H1 (cell line): Measurements from ENCODE around the gene RECK. TPM values are rescaled to one million over a fixed set of nuclear protein-coding genes. Genes with fewer than 3 reads are reported as not detected.

Experiments used
- CTCF ChIA-PET: fragments of 300-600 bp; sonication (Branson Sonifier 250); formaldehyde crosslinking; loops from one replicate; lab custom pipeline; 2021; ENCODE audit not compliant: partially characterized antibody; lab: Charles Lee
- POLR2A ChIA-PET: fragments of 300-600 bp; sonication (Branson Sonifier 250); formaldehyde crosslinking; loops from one replicate; lab custom pipeline; 2021; ENCODE audit warnings: inconsistent platforms; ENCODE audit not compliant: partially characterized antibody; lab: Charles Lee
- DNase-seq, 2 experiments: peaks; one replicate each; pipeline versions ENCODE4 v3.0.0 to v3.0.0-alpha.2; 2010 to 2022; ENCODE audit warnings: low spot score in 2 of 2, low read depth in 1 of 2, mixed read lengths in 1 of 2
- FAIRE-seq: peaks from 2 replicates; lab custom pipeline; 2011; peaks lifted over from hg19 to GRCh38; lab: Jason Lieb, UNC
- H2AFZ ChIP-seq: 2 replicates; pipeline ENCODE4 v1.8.1; 2012; ENCODE audit warnings: low read length, inconsistent platforms
- H2AK5ac ChIP-seq: 2 replicates; pipeline ENCODE4 v1.6.1; 2013; ENCODE audit warnings: low read depth, low read length
- H2BK120ac ChIP-seq: replicated peaks from 2 replicates; pipeline ENCODE3; 2013; ENCODE audit warnings: low read depth, low read length, inconsistent platforms
- H2BK12ac ChIP-seq: 2 replicates; pipeline ENCODE4 v1.6.1; 2013; ENCODE audit warnings: low read depth, low read length
- H2BK15ac ChIP-seq: 2 replicates; pipeline ENCODE4 v1.6.1; 2013; ENCODE audit warnings: low read length
- H2BK20ac ChIP-seq: 2 replicates; pipeline ENCODE4 v1.6.1; 2013; ENCODE audit warnings: low read length
- H2BK5ac ChIP-seq: 2 replicates; pipeline ENCODE4 v1.6.1; 2013; ENCODE audit warnings: low read depth, low read length
- H3K14ac ChIP-seq: 2 replicates; pipeline ENCODE4 v1.6.1; 2013; ENCODE audit warnings: inconsistent platforms; ENCODE audit not compliant: insufficient read length
- H3K18ac ChIP-seq: 2 replicates; pipeline ENCODE4 v1.6.1; 2013; ENCODE audit warnings: low read length; ENCODE audit errors: extremely low read depth
- H3K23ac ChIP-seq: 2 replicates; pipeline ENCODE4 v1.6.1; 2013; ENCODE audit warnings: inconsistent platforms; ENCODE audit not compliant: insufficient read length
- H3K23me2 ChIP-seq: 2 replicates; pipeline ENCODE4 v1.6.1; 2013; ENCODE audit warnings: low read depth, low read length
- H3K27ac ChIP-seq: 2 replicates; pipeline ENCODE4 v1.6.1; 2011; ENCODE audit warnings: low read depth, low read length, inconsistent platforms
- H3K27me3 ChIP-seq, 4 experiments: replicated peaks in 1 of 4; 1 replicate in 1 of 4; 2 replicates in 3 of 4; pipeline versions ENCODE4 v1.6.1 to v1.8.1; 2011 to 2013; ENCODE audit warnings: low read length in 3 of 4, mild to moderate bottlenecking in 3 of 4, inconsistent platforms in 2 of 4, mixed read lengths in 2 of 4, moderate library complexity in 1 of 4; ENCODE audit not compliant: control insufficient read depth in 3 of 4, insufficient read depth in 3 of 4; ENCODE audit errors: extremely low read depth in 1 of 4
- H3K36me3 ChIP-seq, 4 experiments: 2 replicates each; pipeline versions ENCODE4 v1.6.1 to v1.8.1; 2011 to 2013; ENCODE audit warnings: mild to moderate bottlenecking in 4 of 4, low read length in 3 of 4, moderate library complexity in 2 of 4, control low read depth in 1 of 4, inconsistent platforms in 1 of 4; ENCODE audit not compliant: insufficient read depth in 4 of 4, control insufficient read depth in 2 of 4
- H3K4ac ChIP-seq: replicated peaks from 2 replicates; pipeline ENCODE3; 2013; ENCODE audit warnings: low read length, low read depth, mixed read lengths, inconsistent platforms; ENCODE audit not compliant: insufficient read length
- H3K4me1 ChIP-seq, 4 experiments: replicated peaks in 1 of 4; 1 replicate in 1 of 4; 2 replicates in 3 of 4; pipeline versions ENCODE4 v1.6.1 to v1.8.1; 2011 to 2013; ENCODE audit warnings: low read length in 3 of 4, inconsistent platforms in 2 of 4, mixed read lengths in 1 of 4; ENCODE audit not compliant: insufficient read depth in 4 of 4, control insufficient read depth in 3 of 4
- H3K4me2 ChIP-seq, 2 experiments: 2 replicates each; pipeline versions ENCODE4 v1.6.1 to v1.8.1; 2011 to 2013; ENCODE audit warnings: low read depth in 2 of 2, low read length in 2 of 2, control low read depth in 1 of 2, inconsistent platforms in 1 of 2, mild to moderate bottlenecking in 1 of 2; ENCODE audit not compliant: insufficient read depth in 1 of 2
- H3K4me3 ChIP-seq, 4 experiments: fragments of 200-600, 300-600 bp in 1 of 4; sonication (generic), shearing (Covaris generic), sonication (Bioruptor Twin) in 1 of 4; 2 replicates each; pipeline versions ENCODE4 v1.5.1 to v1.8.1; 2011 to 2016; ENCODE audit warnings: low read length in 4 of 4, low read depth in 3 of 4, control low read depth in 2 of 4, inconsistent platforms in 2 of 4, mild to moderate bottlenecking in 2 of 4, mixed read lengths in 1 of 4, moderate library complexity in 1 of 4; ENCODE audit not compliant: insufficient read depth in 2 of 4; ENCODE audit errors: extremely low read depth in 1 of 4
- H3K56ac ChIP-seq: replicated peaks from 2 replicates; pipeline ENCODE3; 2013; ENCODE audit warnings: low read depth, mild to moderate bottlenecking, mixed read lengths, low read length, inconsistent platforms; ENCODE audit not compliant: insufficient read length
- H3K79me1 ChIP-seq: 2 replicates; pipeline ENCODE4 v1.6.1; 2013; ENCODE audit warnings: low read depth, low read length, control low read depth
- H3K79me2 ChIP-seq, 2 experiments: 2 replicates each; pipeline versions ENCODE4 v1.6.1 to v1.8.1; 2012 to 2013; ENCODE audit warnings: low read length in 2 of 2, mild to moderate bottlenecking in 2 of 2, inconsistent platforms in 1 of 2; ENCODE audit not compliant: insufficient read depth in 2 of 2, control insufficient read depth in 1 of 2
- H3K9ac ChIP-seq, 4 experiments: replicated peaks in 1 of 4; 1 replicate in 1 of 4; 2 replicates in 3 of 4; pipeline versions ENCODE4 v1.6.1 to v1.8.1; 2011 to 2013; ENCODE audit warnings: low read depth in 3 of 4, low read length in 3 of 4, control low read depth in 2 of 4, mild to moderate bottlenecking in 2 of 4, moderate library complexity in 2 of 4, inconsistent platforms in 1 of 4; ENCODE audit errors: extremely low read depth in 1 of 4
- H3K9me3 ChIP-seq, 2 experiments: 2 replicates each; pipeline versions ENCODE4 v1.6.1 to v1.8.1; 2012 to 2013; ENCODE audit warnings: mild to moderate bottlenecking in 2 of 2, moderate library complexity in 2 of 2, control low read depth in 1 of 2, inconsistent platforms in 1 of 2, low read depth in 1 of 2, low read length in 1 of 2, mixed read lengths in 1 of 2; ENCODE audit not compliant: insufficient read depth in 2 of 2
- H4K20me1 ChIP-seq, 2 experiments: replicated peaks in 1 of 2; 2 replicates each; pipeline versions ENCODE3 to v1.8.1; 2011 to 2013; ENCODE audit warnings: inconsistent platforms in 2 of 2, low read length in 2 of 2, mild to moderate bottlenecking in 1 of 2; ENCODE audit not compliant: insufficient read depth in 2 of 2, control insufficient read depth in 1 of 2
- H4K5ac ChIP-seq: 2 replicates; pipeline ENCODE4 v1.6.1; 2013; ENCODE audit warnings: low read length, low read depth, mixed read lengths, inconsistent platforms; ENCODE audit not compliant: insufficient read length
- H4K8ac ChIP-seq: 2 replicates; pipeline ENCODE4 v1.8.0; 2013; ENCODE audit warnings: mild to moderate bottlenecking, moderate library complexity, low read length, inconsistent platforms; ENCODE audit not compliant: insufficient read depth; ENCODE audit errors: extremely low read depth
- H4K91ac ChIP-seq: replicated peaks from 2 replicates; pipeline ENCODE3; 2013; ENCODE audit warnings: low read length, mixed read lengths, inconsistent platforms; ENCODE audit not compliant: insufficient read length
- ASH2L ChIP-seq: fragments of 200-600, 300-600 bp; sonication (generic); IDR thresholded peaks from one replicate; pipeline ENCODE4 v1.7.1; 2017; ENCODE audit warnings: low read length
- BCL11A ChIP-seq, 2 experiments: IDR thresholded peaks; one replicate each; pipeline ENCODE4 v1.6.1; 2011; ENCODE audit warnings: low read depth in 2 of 2, low read length in 2 of 2, mild to moderate bottlenecking in 2 of 2
- BRCA1 ChIP-seq: IDR thresholded peaks from 2 replicates; pipeline ENCODE4 v1.6.1; 2012; ENCODE audit warnings: low read depth, low read length, improper control_type of control experiment
- CBX5 ChIP-seq: fragments of 300-800, 300-1000 bp; sonication (generic); IDR thresholded peaks from 2 replicates; pipeline ENCODE4 v1.7.1; 2016; ENCODE audit warnings: antibody characterized with exemption, low read length, low read depth
- CHD2 ChIP-seq: IDR thresholded peaks from 2 replicates; pipeline ENCODE4 v1.6.1; 2012; ENCODE audit warnings: low read length, improper control_type of control experiment
- EGR1 ChIP-seq: IDR thresholded peaks from 2 replicates; pipeline ENCODE4 v1.6.1; 2011; ENCODE audit warnings: low read depth, low read length, borderline replicate concordance
- FOSL1 ChIP-seq: IDR thresholded peaks from 2 replicates; pipeline ENCODE4 v1.6.1; 2011; ENCODE audit warnings: mild to moderate bottlenecking, low read depth, low read length, moderate library complexity; ENCODE audit not compliant: insufficient read depth
- JUND ChIP-seq: IDR thresholded peaks from 2 replicates; pipeline ENCODE4 v1.6.1; 2011; ENCODE audit warnings: mild to moderate bottlenecking, improper control_type of control experiment, low read length
- KDM5A ChIP-seq: fragments of 200-600 bp; IDR thresholded peaks from 2 replicates; pipeline ENCODE4 v1.7.1; 2012; ENCODE audit warnings: mild to moderate bottlenecking, low read length, inconsistent platforms, mixed read lengths
- SIN3A ChIP-seq, 2 experiments: IDR thresholded peaks in 1 of 2; conservative IDR thresholded peaks in 1 of 2; 2 replicates each; pipeline ENCODE4 v1.6.1; 2011 to 2012; ENCODE audit warnings: low read length in 2 of 2, improper control_type of control experiment in 1 of 2, low read depth in 1 of 2, mild to moderate bottlenecking in 1 of 2
- SP2 ChIP-seq: IDR thresholded peaks from 2 replicates; pipeline ENCODE4 v1.6.1; 2012; ENCODE audit warnings: mild to moderate bottlenecking, low read length, inconsistent platforms
- SP4 ChIP-seq: IDR thresholded peaks from 2 replicates; pipeline ENCODE4 v1.6.1; 2012; ENCODE audit warnings: low read length, inconsistent platforms
- TAF7 ChIP-seq: optimal IDR thresholded peaks from 2 replicates; pipeline ENCODE3; 2011; ENCODE audit warnings: low read depth, mild to moderate bottlenecking, inconsistent platforms, low read length, moderate library complexity, borderline replicate concordance
- YY1 ChIP-seq: IDR thresholded peaks from 2 replicates; pipeline ENCODE4 v1.6.1; 2011; ENCODE audit warnings: low read depth, mild to moderate bottlenecking, low read length
- WGBS, 2 experiments: shearing (Covaris generic) in 1 of 2; methylation state at CpG; one replicate each; pipeline versions ENCODE4 v1.1.6 to v1.1.7; 2013 to 2015; ENCODE audit warnings: low lambda C conversion rate in 2 of 2, mixed read lengths in 2 of 2, inconsistent platforms in 1 of 2, low coverage in 1 of 2, missing lambda C conversion rate in 1 of 2; ENCODE audit not compliant: insufficient replicate concordance in 2 of 2, insufficient coverage in 1 of 2, insufficient read length in 1 of 2; ENCODE audit errors: extremely low coverage in 1 of 2, missing lambda C conversion rate in 1 of 2; 5-methylcytosine and 5-hydroxymethylcytosine counted together
- polyA plus RNA-seq, 7 experiments: library from polyadenylated mRNA; depleted of rRNA in 3 of 7; stranded (reverse) in 5 of 7; unstranded in 2 of 7; fragments of >200 nt in 5 of 7; fragments of 200-250 nt in 2 of 7; gene quantifications; 1 replicate in 5 of 7; 2 replicates in 1 of 7; 4 replicates in 1 of 7; pipeline versions ENCODE4 v1.2.1 to v1.2.3, GENCODE V29; 2011 to 2013; ENCODE audit warnings: missing spikeins in 2 of 7, mixed read lengths in 2 of 7
- total RNA-seq: library from RNA; stranded (reverse); fragmentation: NEBNext Ultra II Directional; extraction: Animal tissue kit (Norgen Biotek cat#: 25700); gene quantifications from 2 replicates; pipeline ENCODE4 v1.2.1, GENCODE V29; 2021
- TF ChIP-seq, protein P1 (sequence below): IDR thresholded peaks from 2 replicates; pipeline ENCODE4 v1.6.1; 2011; ENCODE audit warnings: low read depth, mild to moderate bottlenecking, low read length; ENCODE audit not compliant: insufficient read depth

RECK gene
- total and polyA plus RNA-seq, 2 of the 8 experiments (the other 6 are each of a cell fraction or from before 2014, with no cell fraction given): 5.4 to 9.8 TPM

DNA sequence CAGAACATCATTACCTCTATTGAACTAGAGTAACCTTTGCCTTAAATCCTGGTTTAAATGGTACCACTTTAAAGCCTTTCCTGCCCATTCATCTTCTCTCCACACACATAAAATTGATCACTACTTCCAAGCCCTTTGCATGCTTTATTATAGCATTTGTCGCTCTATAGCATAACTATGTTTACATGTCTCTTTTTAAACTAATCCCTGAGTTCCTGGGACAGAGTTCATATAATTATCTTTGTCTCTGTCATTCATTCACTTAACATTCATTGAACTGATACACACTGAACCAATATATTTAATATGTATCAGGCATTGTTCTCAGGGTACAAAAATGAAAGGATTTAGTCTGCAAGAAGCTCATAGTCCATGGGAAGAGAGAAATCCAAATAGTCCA lies 37.3 kb downstream of the RECK start:
- no peaks in the 10 kb centered on the region for H3K27me3 ChIP-seq
- no peaks in the 10 kb centered on the region for H4K20me1 ChIP-seq
- H3K18ac ChIP-seq: no peak overlapping the region
- H4K91ac ChIP-seq: no peak overlapping the region
- no peak overlapping the region for H3K14ac ChIP-seq
- H3K4me2 ChIP-seq: no peak overlapping the region
- H2BK20ac ChIP-seq: no peak overlapping the region
- H3K23ac ChIP-seq: no peak overlapping the region
- H4K5ac ChIP-seq: no peak overlapping the region
- 91% methylated on average over 1 of the region's 1 CpG; no CpG with 5 or more reads in 1 of the 2 experiments for WGBS, 2 experiments
- no peak overlapping the region for H2BK5ac ChIP-seq
- no peak overlapping the region for H2AK5ac ChIP-seq
- FAIRE-seq (no peak), DNase-seq (no peak)
- H3K4me1 ChIP-seq: no peaks in the 10 kb centered on the region
- H3K4ac ChIP-seq: no peak overlapping the region
- no peaks in the 10 kb centered on the region for H3K79me1 ChIP-seq
- POLR2A ChIA-PET: interaction anchor here (1.7 kb wide), 1 partner anchor 37 kb away, joined by 4 read pairs; the partner anchor contains the start of gene RECK
- H3K36me3 ChIP-seq: no peaks in the 10 kb centered on the region; a peak in 1 of 8 replicates
- H3K9ac ChIP-seq: no peak overlapping the region
- H3K9me3 ChIP-seq: no peaks in the 10 kb centered on the region
- H4K8ac ChIP-seq: no peak overlapping the region
- no peak overlapping the region for H3K56ac ChIP-seq
- H3K79me2 ChIP-seq: no peaks in the 10 kb centered on the region
- H2BK12ac ChIP-seq: no peak overlapping the region
- no peak overlapping the region for H3K27ac ChIP-seq
- no peak overlapping the region for H2BK15ac ChIP-seq
- H2BK120ac ChIP-seq: no peak overlapping the region
- CTCF ChIA-PET: interaction anchor here (0.9 to 2.7 kb wide), 7 partner anchors 10 to 119 kb away, joined by 3 to 10 read pairs (median 4); no protein-coding TSS in a partner anchor
- no peaks in the 10 kb centered on the region; the same call in 1 of the 2 replicates for H3K23me2 ChIP-seq
- H3K4me3 ChIP-seq: no peak overlapping the region
- no peak overlapping the region for H2AFZ ChIP-seq
- TF ChIP-seq EGR1 (no peak), TAF7 (no peak), KDM5A (no peak), JUND (no peak), CBX5 (no peak), SIN3A (conservative IDR thresholded peaks at IDR 0.05 in 1 of 2, IDR thresholded peaks at IDR 0.05 in 1 of 2; ENCODE audit: low read depth in 1 of 2, low read length in 2 of 2) (no peak), CHD2 (no peak), SP4 (no peak), BRCA1 (no peak), FOSL1 (no peak), SP2 (no peak), BCL11A (IDR thresholded peaks at IDR 0.05; ENCODE audit: low read depth in 2 of 2, low read length in 2 of 2) (no peak), YY1 (no peak), ASH2L (no peak)
- TF ChIP-seq, protein P1, sequence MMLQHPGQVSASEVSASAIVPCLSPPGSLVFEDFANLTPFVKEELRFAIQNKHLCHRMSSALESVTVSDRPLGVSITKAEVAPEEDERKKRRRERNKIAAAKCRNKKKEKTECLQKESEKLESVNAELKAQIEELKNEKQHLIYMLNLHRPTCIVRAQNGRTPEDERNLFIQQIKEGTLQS: no peak
